NCI-H774 (cell line): ENCODE data around the gene CAMTA1.
A peak's percentile ranks its signal among the peaks of the same experiment; 100 is the strongest.

ENCODE experiments used
- DNase-seq: peaks from one replicate; lab custom pipeline; 2025; lab: John Stamatoyannopoulos, UW

CAMTA1 gene

DNA sequence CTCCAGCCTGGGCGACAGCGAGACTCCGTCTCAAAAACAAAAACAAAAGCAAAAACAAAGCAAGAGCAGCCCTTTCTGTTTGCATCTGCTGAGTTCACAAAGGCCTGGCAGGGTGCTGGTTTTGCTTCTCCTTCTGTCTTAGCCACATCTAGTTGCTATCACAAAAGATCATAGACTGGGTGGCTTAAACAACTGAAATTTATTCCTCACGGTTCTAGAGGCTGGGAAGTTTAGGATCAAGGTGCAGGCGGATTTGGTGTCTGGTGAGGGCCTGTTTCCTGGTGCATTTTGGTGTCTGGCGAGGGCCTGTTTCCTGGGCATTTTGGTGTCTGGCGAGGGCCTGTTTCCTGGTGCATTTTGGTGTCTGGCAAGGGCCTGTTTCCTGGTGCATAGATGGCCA lies 471.3 kb downstream of the CAMTA1 start:
- DNase-seq, result no peak

DNA sequence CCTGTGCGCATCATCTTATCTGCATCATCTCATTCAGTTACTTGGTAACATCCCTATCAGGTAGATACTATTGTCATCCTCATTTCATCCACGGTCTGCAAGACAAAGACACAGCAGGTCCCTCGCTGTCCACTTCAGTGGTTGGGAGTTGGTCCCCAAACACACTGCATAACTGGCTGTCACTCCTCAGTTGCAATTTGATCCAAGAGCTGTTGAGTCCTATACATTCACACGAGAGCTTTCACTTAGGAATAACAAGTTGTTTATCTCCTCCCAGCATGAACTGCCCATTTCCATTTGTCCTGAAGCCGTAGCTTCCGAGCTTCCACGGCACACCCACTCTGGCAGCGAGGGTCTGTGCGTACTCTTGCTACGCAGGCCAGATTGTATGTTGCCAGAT lies 472.0 kb downstream of the CAMTA1 start:
- no peak for DNase-seq

DNA sequence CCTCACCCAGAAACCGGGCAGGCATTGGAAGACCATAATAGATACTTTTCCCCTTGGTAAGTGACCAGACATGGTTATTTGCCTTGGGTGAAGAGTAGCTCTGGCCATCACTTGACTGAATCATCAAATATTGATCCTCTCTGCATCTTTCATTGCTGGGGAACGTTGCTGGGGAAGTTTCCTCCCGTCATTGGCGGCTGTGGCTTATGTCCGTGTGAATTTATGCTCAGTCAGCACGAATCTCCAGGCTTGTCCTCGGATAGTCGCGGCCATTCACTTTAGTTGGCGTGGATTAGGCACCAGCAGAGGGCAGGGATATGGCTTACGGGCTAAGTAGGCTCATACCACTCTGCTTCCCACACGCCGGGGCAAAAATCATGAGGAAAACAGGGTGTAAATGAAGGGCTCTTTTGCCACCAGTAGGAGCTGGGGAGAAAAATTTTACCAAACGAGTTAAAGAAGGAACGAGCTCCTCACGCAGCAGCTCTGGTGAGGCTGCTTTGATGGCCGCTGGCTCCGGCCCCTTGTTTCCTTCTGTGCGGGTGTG lies 473.4 kb downstream of the CAMTA1 start:
- no peak for DNase-seq

DNA sequence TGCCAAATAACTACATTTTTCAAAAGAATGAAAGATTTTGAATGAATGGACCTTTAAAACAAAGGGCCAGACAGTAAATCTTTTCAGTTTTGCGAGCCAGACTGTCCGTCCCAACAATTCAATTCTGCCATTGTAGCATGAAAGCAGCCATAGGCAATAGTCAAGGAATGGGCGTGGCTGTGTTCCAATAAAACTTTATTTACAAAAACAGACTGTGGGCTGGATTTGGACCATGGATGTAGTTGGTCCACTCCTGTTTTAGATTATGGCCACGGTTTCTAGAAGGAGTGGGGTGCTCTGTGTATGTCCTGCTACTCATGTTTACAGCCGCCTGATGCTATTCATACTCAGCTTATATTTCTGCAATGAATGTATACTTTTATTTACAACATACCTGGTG lies 474.7 kb downstream of the CAMTA1 start:
- no peak for DNase-seq

DNA sequence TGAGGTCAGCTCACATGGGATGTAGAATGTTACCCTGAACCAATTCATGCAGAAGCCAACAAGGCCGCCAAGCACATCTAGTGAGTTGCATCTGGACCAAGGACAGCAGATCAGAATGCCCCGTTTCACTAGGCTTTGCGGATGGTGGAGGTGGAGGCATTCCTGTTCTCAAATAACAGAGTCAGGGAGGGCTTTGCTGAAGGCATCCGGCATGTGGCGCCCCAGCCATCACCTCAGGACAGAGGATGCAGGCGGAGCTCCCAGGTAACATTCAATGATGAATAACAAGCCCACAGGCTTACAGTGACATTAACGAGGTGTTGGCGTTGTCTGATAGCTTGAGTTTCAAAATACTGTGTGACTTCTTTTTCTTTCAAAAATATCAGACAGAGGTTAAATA lies 476.2 kb downstream of the CAMTA1 start:
- no peak for DNase-seq

DNA sequence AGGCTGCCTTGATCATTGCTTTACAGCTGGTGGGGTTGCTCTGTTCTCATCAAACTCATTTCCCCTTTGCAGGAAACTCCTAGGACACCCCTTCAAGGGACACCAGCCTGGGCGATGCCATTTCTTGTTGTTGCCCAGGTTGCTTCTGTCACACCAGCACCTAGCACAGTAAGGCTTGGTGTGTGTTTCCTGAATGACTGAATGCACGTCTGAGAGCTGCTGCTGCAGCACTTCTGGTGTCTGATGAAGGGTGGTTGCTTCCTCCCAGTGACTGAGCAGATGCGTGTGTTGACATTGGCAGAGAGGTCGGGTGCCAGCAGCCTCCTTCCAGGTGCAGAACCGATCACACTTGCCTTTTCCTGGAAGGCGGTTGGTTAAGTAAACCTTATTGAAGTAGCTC lies 477.4 kb downstream of the CAMTA1 start:
- peak; percentile 39 for DNase-seq

DNA sequence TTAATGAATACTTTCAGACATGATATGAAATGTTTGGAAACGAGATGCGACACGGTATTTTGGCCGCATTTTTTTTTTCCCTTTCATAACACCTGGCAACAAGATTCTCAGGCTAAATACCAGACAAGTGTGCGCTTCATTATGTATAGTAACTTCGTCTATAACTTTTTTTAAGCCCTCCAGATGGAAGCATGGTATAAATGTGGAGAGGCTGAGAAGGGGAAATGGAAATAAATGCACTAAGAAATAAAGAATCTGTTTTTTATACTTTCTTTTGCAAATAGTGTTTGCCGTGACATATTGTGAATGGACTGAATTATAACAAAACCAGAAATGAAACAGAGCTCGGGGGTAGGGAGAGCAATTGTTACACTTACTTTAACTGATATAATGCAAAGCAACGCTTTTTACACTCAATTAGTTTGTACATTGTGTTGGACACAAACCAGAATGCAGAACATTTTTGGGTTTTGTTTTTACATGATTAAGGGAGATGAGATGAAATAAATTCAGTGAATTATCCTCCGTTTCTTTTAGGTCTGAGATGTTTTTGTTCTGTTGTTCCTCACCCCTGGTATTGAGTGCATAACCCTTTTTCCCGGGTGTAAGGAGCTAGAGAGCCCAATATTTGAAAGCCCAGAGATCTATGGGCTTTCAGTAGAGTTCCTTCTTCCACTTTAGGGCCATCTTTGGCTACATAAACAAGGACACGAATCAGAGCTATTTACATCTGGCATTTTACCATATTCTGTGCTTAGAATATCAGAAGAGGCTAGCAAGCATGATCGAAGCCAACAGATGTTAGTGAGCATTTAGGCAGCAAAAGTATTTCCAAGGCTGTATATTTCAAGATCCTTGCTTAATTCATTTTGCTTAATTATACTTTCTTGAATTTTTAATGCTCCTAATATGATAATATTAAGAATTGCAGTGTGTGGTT lies 478.0 kb downstream of the CAMTA1 start:
- no peak for DNase-seq

DNA sequence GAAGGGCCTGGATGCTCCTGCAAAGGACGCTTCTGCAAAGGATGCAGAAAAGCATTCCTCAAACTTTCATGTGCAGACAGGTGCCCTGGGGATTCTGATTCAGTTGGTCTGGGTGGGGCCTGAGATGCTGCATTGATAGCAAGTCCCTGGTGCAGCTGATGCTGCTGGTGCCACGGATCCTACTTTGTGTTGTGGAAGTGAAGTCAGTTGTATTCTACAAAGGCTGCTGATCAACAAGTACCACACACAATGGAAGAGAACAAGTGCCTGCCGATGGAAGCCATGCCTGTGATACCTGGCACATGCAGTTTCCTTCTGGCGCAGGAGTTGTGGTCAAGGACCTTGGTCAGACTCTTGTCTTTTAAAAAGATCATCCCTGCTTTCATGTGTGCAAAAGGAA lies 478.8 kb downstream of the CAMTA1 start:
- no peak for DNase-seq

DNA sequence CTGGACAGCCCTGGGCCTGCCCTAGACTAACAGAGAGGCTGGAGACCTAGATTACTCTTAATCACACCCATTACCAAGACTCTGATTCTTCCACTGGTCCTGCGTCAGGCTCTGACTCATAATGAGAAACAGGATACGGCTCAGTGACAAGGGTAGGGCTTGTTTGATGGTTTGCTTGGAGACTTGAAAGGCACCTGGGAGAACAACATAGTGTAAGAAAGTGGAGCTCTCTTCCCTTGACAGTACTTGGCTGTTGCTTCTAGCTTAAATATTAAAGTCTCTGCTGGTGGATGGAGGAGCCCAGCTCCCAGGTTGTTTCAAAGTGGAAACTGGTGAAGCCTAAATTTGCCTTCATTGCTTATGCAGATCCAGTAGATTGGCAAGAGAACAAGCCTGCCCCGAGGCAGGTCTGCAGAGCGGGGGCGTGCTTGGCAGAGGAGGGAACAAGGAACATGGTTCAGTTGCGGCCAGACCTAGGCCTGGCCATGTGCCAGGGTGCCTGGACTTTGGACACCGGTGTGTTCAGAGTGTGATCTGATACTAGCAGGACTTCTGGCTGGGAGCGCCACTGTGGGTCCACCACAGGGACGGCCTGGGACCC lies 480.6 kb downstream of the CAMTA1 start:
- no peak for DNase-seq

DNA sequence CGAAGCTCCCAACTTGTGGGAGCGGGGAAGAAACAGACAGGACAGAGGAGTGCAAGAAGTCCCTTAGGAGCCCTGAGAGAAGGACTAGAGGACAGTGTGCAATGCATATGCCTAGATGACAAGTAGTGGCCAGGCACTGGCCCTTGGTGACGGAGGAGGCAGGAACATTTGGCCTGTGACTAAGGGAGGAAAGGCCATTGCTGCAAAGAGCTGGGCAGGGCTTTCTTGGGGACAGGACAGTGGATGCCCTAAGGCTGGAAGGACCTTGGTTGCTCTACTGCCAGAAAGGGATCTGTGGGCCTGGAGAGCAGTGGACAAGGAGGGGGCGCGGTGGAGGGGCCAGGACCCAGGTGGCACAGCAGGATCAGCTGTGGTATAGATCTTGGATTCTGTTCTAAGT lies 481.3 kb downstream of the CAMTA1 start:
- no peak for DNase-seq

DNA sequence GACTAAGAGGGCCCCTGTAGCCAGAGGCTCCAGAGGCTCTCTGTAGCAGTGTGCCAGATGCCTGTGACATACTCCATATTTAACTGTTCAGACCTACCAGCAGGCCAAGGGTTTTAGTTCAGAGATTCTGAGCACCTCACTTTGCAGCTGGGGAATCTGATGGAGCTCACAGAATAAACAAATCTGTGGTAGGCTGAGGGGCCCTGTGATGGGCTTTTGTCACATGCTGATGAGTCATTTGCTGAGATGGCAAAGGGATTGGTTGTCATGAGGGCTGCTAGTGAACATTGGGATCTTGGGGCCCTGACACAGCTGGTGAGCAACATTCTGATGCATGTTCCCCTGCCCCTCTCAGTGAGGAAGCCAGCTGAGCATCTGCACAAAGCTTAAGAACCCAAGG lies 482.2 kb downstream of the CAMTA1 start:
- DNase-seq, result no peak

DNA sequence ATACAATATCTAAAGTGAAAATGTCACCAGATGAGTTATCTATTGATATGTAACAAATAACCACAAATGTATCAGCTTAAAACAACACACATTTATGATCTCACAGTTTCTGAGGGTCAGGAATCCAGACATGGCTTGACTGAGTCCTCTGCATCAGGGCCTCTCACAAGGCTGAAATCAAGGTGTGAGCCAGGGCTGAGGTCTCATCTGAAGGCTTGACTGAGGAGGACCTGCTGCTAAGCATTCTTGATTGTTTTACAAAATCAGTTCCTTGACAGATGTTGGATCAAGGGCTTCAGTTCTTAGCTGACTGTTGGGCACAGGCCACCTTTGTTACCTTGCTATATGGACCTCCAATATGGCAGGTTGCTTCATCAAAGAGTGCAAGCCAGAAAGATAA lies 483.7 kb downstream of the CAMTA1 start:
- DNase-seq, result no peak

DNA sequence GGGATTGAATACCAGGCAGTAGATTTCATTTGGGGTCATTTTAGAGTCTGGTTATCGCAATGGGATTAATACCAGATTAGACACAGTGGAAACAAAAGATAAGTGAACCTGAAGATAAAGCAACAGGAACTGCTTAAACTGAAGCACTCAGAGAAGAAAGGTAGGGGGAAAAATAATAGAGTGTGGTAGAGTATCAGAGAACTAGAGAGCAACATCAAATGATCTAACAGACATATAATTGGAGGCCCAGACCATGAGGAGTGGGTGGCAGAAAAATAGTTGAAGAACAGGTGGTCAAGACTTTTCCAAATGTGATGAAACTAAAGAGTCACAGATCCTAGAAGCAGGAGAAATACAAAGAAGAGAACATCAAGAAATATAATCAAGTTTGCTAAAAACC lies 484.3 kb downstream of the CAMTA1 start:
- no peak for DNase-seq

DNA sequence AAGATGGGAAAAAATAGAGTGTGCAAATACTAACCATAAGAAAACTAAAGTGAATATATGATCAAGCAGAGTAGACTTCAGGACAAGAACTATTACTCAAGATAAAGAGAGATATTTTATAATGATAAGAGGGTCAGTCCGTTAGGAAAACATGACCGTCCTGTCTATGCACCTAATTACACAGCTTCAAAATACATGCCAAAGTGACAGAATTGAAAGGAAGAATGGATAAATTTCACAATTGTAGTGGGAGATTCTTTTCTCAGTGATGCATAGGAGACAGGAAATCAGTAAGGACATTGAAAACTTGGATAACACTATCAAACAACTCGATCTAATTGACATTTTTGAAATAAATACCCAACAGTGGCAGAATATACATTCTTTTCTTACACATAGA lies 489.0 kb downstream of the CAMTA1 start:
- no peak for DNase-seq

DNA sequence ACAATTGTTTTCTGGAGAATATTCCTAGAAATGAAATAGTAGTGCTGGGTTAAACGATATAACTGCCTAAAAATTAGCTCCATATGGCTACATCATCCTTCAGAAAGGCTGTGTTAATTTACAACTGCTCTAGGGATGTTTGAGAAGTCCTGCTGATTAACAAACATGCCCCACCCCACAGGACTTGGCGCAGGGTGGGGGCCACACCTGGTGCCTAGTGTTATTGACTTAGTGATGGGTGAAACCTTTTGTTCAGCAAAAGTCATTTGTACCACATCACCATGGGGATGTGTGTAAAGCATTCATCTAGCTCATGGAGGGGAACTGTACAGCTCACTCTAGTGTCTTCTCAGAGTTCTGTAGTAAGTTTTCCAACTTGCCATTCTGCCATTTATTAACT lies 492.8 kb downstream of the CAMTA1 start:
- DNase-seq, result peak; percentile 83

DNA sequence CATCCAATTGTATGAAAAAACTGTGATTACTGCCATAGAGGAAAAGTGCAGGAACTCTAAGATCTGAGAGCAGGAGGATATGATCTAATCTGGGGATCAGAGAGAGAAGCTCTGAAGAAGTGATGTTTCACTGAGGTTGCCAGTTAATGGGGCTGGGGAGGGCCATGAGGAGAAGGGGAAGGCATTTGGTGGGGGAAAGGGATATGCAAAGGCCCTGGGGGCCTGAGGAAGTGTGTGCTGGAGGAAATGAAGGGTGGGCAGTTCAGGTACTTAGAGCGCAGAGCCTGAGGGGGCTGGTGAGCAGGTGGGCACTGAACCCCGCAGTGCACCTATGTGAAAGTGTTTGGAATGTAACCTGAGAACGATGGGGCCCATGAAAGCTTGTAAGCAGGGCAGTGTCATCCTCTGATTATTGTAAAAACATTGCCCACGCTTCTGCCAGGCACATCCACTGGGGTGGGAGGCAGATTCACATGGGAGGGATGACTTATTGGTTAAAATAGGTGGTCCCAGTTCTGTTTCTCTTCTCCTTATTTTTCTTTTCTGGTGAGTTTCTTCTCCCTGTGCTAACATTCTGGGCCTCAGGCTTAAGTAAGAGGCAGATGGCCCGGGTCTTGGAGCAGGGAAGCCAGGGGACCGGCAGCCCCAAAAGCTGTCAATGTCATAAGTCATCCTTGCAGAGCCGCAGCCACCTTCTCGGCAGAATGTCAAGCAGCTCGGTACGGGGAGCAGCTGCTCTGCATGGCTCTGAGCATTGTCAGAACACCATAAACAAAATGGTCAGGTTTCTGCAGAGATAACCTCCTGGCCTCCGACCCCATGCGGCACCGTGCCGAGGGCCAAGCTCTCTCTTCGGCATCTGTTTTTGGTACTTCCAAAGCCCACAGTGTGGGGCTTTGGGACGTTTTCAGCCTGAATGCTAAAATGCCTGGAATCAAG lies 493.8 kb downstream of the CAMTA1 start:
- DNase-seq, result no peak

DNA sequence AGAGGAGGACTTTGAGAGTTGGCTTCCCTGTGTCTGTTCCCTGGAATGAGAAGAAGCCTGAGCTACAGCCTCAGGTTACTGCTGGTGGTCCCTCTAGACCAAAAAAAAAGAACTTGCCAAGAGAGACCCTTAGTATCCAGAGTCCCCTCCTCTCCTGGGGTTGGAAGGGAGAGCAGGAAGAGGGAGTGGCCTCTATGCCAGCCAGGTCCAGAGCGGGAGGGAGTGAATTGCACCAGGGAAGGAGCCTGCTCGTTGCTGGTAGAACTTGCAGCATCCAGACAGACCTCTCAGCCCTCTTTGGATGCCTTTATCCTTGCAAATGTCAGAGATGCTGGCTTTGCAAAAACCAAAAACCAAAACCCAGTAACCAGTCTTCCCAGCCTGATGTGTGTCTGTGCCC lies 494.5 kb downstream of the CAMTA1 start:
- DNase-seq, result no peak

DNA sequence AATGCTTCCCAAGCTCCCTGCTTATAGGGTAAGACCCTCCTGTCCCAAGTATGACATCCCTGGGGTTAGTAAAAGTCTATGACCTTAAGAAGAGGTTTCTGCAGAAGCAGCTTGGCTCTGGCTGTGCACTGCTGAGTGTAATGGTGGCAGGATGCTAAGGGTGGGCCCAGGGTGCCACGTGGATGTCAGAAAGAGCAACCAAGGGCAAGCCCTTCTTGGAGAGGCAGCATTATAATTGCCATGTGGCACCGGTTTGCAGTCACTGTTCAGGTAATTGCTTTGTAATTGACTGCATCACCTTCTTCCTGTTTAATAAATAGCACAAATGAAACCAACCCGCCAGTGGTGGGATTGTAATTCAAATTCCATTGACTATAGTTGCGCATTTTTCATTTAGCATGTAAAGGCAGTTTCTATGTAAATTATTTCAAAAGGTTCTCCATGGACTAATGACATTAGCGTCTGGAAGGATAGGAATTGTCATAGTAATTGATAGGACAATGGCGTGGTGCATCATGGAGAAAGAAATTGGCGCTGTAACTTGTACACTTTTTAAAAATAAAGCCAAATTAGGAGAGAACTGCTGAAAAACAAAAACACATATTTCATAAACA lies 495.2 kb downstream of the CAMTA1 start:
- DNase-seq, result no peak

DNA sequence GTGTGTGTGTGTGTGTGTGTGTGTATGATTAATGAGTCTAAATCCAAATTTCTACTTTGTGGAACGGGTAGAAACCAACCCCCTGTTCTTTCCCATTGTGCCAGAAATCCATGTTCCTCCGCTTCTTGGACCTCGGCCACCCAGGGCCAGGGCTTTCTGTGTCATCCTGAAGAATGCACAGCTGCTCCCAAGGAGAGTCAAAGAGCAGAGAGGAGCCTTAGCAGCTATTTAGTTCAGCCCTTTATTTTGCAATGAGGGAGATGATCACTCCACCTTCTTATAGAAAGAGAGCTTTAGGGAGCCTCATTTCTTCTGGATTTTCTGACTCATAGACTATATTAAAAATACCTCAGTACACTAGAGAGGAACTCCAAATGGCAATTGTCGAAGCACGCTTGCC lies 496.6 kb downstream of the CAMTA1 start:
- no peak for DNase-seq

DNA sequence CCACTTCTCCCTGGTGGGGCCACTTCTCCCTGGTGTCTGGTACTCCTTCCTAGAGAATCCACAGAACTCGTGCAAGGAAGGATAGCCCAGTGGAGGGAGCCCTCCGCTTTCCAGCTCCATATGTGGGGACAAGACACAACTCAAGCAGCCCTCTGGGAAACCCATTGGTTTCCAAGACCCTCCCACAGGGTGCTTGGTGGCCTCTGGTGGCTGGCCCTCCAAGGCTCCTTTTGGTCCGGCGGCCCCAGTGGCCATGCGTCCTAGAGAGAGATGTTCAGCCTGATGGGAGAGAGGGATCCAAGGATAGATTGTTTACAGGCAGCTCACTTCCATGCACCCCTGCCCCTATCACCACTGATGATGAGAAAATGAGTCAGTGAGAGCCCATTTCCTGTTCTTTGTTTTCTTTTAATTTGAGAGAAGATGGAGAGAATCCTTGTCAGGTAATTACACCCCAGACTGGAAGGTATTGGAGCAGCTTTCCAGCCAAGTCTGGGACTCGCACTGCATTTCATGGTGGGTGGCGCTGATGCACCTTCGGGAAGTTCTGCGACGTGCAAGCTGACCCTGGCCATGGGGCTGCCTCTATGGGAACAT lies 499.7 kb downstream of the CAMTA1 start:
- no peak for DNase-seq

DNA sequence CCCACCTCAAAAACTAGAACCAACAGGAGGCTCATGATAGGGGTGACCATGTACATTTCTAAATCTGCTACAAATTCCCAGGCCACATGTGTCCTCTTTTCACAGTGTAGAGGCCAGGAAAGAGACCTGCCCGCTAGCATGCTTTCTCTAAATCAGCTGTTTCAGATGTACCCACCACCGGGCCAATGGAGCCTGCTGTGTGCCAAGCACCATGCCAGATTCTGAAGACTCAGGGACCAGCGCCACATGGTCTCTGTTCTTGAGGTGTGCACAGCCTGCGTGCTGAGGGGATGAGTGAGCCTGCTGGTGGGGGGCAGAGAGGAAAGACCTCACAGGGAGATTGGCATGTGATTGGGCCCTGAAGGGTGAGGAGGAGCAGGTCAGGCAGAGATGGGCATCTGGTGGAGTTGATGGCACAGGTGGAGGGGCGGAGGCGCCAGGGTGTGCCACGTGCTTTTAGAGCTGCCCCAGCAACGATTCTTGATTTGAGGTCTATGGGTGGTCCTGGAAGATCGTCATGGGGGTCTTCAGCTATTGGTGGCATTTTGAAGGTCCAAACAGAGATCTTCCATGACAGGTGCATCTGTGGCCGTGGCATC lies 500.7 kb downstream of the CAMTA1 start:
- DNase-seq, result no peak
